Endodermal cell (in vitro differentiated cells): ENCODE measurements around the gene ARHGAP6. TPM values are rescaled to one million over a fixed set of nuclear protein-coding genes. Genes with fewer than 3 reads are reported as not detected.

ENCODE experiments used
- DNase-seq: peaks from one replicate; pipeline ENCODE4 v3.0.0-alpha.2; 2017
- H3K27ac ChIP-seq: 2 replicates; pipeline ENCODE4 v1.5.1; 2013; ENCODE audit warnings: mild to moderate bottlenecking, low read depth, low read length, moderate library complexity
- H3K27me3 ChIP-seq: 2 replicates; pipeline ENCODE4 v1.6.1; 2013; ENCODE audit warnings: mild to moderate bottlenecking, low read length, moderate library complexity; ENCODE audit not compliant: insufficient read depth, control insufficient read depth, poor library complexity, severe bottlenecking
- H3K36me3 ChIP-seq: 2 replicates; pipeline ENCODE4 v1.7.0; 2013; ENCODE audit warnings: mild to moderate bottlenecking, low read length, moderate library complexity; ENCODE audit not compliant: control insufficient read depth, insufficient read depth
- H3K4me1 ChIP-seq: one replicate; pipeline ENCODE4 v1.7.0; 2013; ENCODE audit warnings: low read length; ENCODE audit not compliant: control insufficient read depth, insufficient read depth
- H3K4me3 ChIP-seq: 2 replicates; pipeline ENCODE4 v1.5.1; 2013; ENCODE audit warnings: mild to moderate bottlenecking, low read length, moderate library complexity
- H3K9ac ChIP-seq: 2 replicates; pipeline ENCODE4 v1.6.1; 2013; ENCODE audit warnings: mild to moderate bottlenecking, low read length, moderate library complexity; ENCODE audit not compliant: poor library complexity, severe bottlenecking; ENCODE audit errors: extremely low read depth
- H3K9me3 ChIP-seq: 2 replicates; pipeline ENCODE4 v1.6.1; 2013; ENCODE audit warnings: mild to moderate bottlenecking, low read length, moderate library complexity; ENCODE audit not compliant: control insufficient read depth
- H3K27ac Mint-ChIP-seq: 2 replicates; pipeline ENCODE4 v1.8.0; 2020; ENCODE audit warnings: mixed read lengths
- H3K27me3 Mint-ChIP-seq: 2 replicates; pipeline ENCODE4 v1.8.0; 2021; ENCODE audit warnings: mild to moderate bottlenecking, mixed read lengths; ENCODE audit not compliant: insufficient read depth
- H3K36me3 Mint-ChIP-seq: 2 replicates; pipeline ENCODE4 v1.8.0; 2020; ENCODE audit warnings: low read depth, mixed read lengths
- H3K4me1 Mint-ChIP-seq: 2 replicates; pipeline ENCODE4 v1.8.0; 2020; ENCODE audit warnings: mixed read lengths
- H3K4me3 Mint-ChIP-seq: 2 replicates; pipeline ENCODE4 v1.8.0; 2020; ENCODE audit warnings: mild to moderate bottlenecking, moderate library complexity, mixed read lengths
- H3K9me3 Mint-ChIP-seq: 2 replicates; pipeline ENCODE4 v1.8.0; 2020; ENCODE audit warnings: mild to moderate bottlenecking, mixed read lengths
- CTCF ChIP-seq: fragments of 200-600 bp; sonication (generic); conservative IDR thresholded peaks from 2 replicates; pipeline ENCODE4 v1.5.0; 2021; ENCODE audit warnings: antibody characterized with exemption, mild to moderate bottlenecking
- WGBS, 2 experiments: methylation state at CpG; one replicate each; pipeline versions ENCODE4 v1.1.5 to v1.1.7; 2013; ENCODE audit warnings: missing lambda C conversion rate in 2 of 2, mixed read lengths in 1 of 2; ENCODE audit not compliant: insufficient coverage in 1 of 2, insufficient read length in 1 of 2; 5-methylcytosine and 5-hydroxymethylcytosine counted together
- total RNA-seq, 2 donors: library from RNA; stranded (reverse); fragmentation: NEBNext Ultra II Directional in 1 of 2; extraction: Animal tissue kit (Norgen Biotek cat#: 25700) in 1 of 2; gene quantifications; 2 replicates in 1 of 2; 3 replicates in 1 of 2; pipeline ENCODE4 v1.2.1, GENCODE V29; 2021

The ARHGAP6 gene
- total RNA-seq, 2 donors from 2014 or later, result 0.48 to 0.73 TPM

- Histone ChIP-seq H3K9me3 (no peaks in the 10 kb centered on the region), H3K4me1 (no peaks in the 10 kb centered on the region), H3K27ac (no peak overlapping the region), H3K27me3 (no peaks in the 10 kb centered on the region), H3K36me3 (no peaks in the 10 kb centered on the region), H3K9ac (no peak overlapping the region), H3K4me3 (no peak overlapping the region)
- no peak for TF ChIP-seq CTCF
- Mint-ChIP-seq H3K9me3 (peaks cover 24% of the 10 kb centered on the region), H3K27me3 (no peaks in the 10 kb centered on the region), H3K36me3 (no peaks in the 10 kb centered on the region), H3K4me1 (no peaks in the 10 kb centered on the region), H3K27ac (no peak overlapping the region), H3K4me3 (no peak overlapping the region)
- WGBS, 2 experiments, result 80 to 92% methylated on average over 2 to 4 of the region's 5 CpGs
- no peak for DNase-seq
Observed at GRCh38 chrX:11451151-11451550, 214.6 kb downstream of the ARHGAP6 start.

GRCh38 chrX:11450354-11450753, 215.4 kb downstream of the ARHGAP6 start:
- Mint-ChIP-seq H3K9me3 (peaks cover 26% of the 10 kb centered on the region), H3K4me1 (no peaks in the 10 kb centered on the region), H3K27ac (no peak overlapping the region), H3K4me3 (no peak overlapping the region), H3K36me3 (no peaks in the 10 kb centered on the region), H3K27me3 (no peaks in the 10 kb centered on the region)
- no peak for DNase-seq
- 55 to 88% methylated on average over 1 to 8 of the region's 8 CpGs for WGBS, 2 experiments
- H3K4me1 ChIP-seq, result no peaks in the 10 kb centered on the region
- H3K9me3 ChIP-seq, result no peaks in the 10 kb centered on the region
- no peak overlapping the region for H3K9ac ChIP-seq
- no peaks in the 10 kb centered on the region for H3K36me3 ChIP-seq
- no peak for TF ChIP-seq CTCF
- H3K27ac ChIP-seq, result no peak overlapping the region
- no peak overlapping the region for H3K4me3 ChIP-seq
- no peaks in the 10 kb centered on the region for H3K27me3 ChIP-seq

- no peaks in the 10 kb centered on the region for H3K9me3 ChIP-seq
- TF ChIP-seq CTCF, result no peak
- Mint-ChIP-seq H3K36me3 (no peaks in the 10 kb centered on the region), H3K4me1 (no peaks in the 10 kb centered on the region), H3K27ac (no peak overlapping the region), H3K27me3 (no peaks in the 10 kb centered on the region), H3K9me3 (peaks cover 26% of the 10 kb centered on the region), H3K4me3 (no peak overlapping the region)
- no peak overlapping the region for H3K27ac ChIP-seq
- H3K27me3 ChIP-seq, result no peaks in the 10 kb centered on the region
- H3K36me3 ChIP-seq, result no peaks in the 10 kb centered on the region
- no peaks in the 10 kb centered on the region for H3K4me1 ChIP-seq
- 90 to 91% methylated on average over 2 of the region's 2 CpGs for whole genome bisulfite sequencing, 2 experiments
- DNase-seq, result no peak
- no peak overlapping the region for H3K9ac ChIP-seq
- no peak overlapping the region for H3K4me3 ChIP-seq
Observed at GRCh38 chrX:11449613-11450012, 216.1 kb downstream of the ARHGAP6 start.
